Neural crest cell (in vitro differentiated cells): ENCODE data around the gene MAPT. TPM values are rescaled to one million over a fixed set of nuclear protein-coding genes. Genes with fewer than 3 reads are reported as not detected.
A peak's percentile ranks its signal among the peaks of the same experiment; 100 is the strongest.
"Not testable (repeated sequence)": the region's sequence is repeated elsewhere in the genome, so short reads cannot be mapped to it uniquely, and the experiment has no call there.

Experiments used
- DNase-seq: peaks from one replicate; pipeline ENCODE4 v3.0.0; 2021; ENCODE audit warnings: low read depth, mixed read lengths, low spot score
- H3K27ac Mint-ChIP-seq: one replicate; pipeline ENCODE4 v1.8.0; 2021; ENCODE audit warnings: mild to moderate bottlenecking, mixed read lengths; ENCODE audit not compliant: unreplicated experiment
- H3K27me3 Mint-ChIP-seq: 2 replicates; pipeline ENCODE4 v1.8.0; 2021; ENCODE audit warnings: low read depth, mild to moderate bottlenecking, mixed read lengths
- H3K36me3 Mint-ChIP-seq: 2 replicates; pipeline ENCODE4 v1.8.0; 2021; ENCODE audit warnings: low read depth, mild to moderate bottlenecking, mixed read lengths
- H3K4me1 Mint-ChIP-seq: 2 replicates; pipeline ENCODE4 v1.8.0; 2021; ENCODE audit warnings: mixed read lengths
- H3K4me3 Mint-ChIP-seq: one replicate; pipeline ENCODE4 v1.8.0; 2021; ENCODE audit warnings: mild to moderate bottlenecking, mixed read lengths
- H3K9me3 Mint-ChIP-seq: 2 replicates; pipeline ENCODE4 v1.8.0; 2021; ENCODE audit warnings: mixed read lengths
- total RNA-seq: library from RNA; stranded (reverse); gene quantifications from 2 replicates; pipeline ENCODE4 v1.2.1, GENCODE V29; 2021
- TF ChIP-seq, protein P1 (sequence below): fragments of 200-600 bp; sonication (generic); conservative IDR thresholded peaks from 2 replicates; pipeline ENCODE4 v1.5.0; 2021; ENCODE audit warnings: antibody characterized with exemption, mild to moderate bottlenecking

MAPT gene
- total RNA-seq, 1 donor from 2014 or later, result 9.5 TPM

DNA sequence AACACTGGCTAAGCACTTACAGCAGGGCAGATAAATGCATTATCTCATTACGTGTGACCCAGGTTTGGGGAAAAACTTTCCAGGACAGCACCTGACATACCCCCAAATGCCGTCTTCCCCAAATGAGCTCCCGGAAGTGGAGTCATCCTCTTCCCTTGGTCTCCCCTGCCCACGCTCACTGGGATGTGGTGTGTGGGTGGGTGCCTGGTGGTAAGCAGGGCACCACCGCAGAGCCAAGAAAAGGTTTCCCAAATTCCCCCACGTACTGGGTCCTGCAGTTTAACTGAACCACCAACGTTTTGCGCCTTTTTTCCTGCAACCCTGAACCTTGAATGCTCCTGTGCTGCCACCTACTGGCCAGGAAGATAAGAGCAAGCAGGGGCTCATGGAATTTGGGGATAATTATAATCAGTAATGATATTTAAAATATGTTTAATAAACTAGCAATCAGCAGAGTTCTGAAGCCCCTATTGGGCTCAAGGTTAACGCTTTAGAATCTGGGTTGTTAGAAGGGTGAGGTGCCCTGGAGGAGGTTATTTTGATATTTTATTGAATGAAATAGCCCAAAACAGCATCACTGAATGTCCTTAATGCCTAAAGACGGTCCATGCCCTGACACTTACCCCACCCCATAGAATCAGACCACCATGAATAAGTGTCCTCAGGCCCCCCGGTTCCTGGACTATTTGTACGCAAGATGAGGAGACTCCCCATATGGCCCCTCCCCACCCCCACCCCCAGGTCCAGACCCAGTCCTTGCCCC is 41.6 kb upstream of the MAPT start:
- Mint-ChIP-seq H3K27ac (no peak overlapping the region), H3K9me3 (no peaks in the 10 kb centered on the region), H3K4me3 (no peak overlapping the region), H3K36me3 (no peaks in the 10 kb centered on the region), H3K4me1 (no peaks in the 10 kb centered on the region), H3K27me3 (peaks cover 55% of the 10 kb centered on the region)
- peak; percentile 74 for DNase-seq
- TF ChIP-seq, protein P1, sequence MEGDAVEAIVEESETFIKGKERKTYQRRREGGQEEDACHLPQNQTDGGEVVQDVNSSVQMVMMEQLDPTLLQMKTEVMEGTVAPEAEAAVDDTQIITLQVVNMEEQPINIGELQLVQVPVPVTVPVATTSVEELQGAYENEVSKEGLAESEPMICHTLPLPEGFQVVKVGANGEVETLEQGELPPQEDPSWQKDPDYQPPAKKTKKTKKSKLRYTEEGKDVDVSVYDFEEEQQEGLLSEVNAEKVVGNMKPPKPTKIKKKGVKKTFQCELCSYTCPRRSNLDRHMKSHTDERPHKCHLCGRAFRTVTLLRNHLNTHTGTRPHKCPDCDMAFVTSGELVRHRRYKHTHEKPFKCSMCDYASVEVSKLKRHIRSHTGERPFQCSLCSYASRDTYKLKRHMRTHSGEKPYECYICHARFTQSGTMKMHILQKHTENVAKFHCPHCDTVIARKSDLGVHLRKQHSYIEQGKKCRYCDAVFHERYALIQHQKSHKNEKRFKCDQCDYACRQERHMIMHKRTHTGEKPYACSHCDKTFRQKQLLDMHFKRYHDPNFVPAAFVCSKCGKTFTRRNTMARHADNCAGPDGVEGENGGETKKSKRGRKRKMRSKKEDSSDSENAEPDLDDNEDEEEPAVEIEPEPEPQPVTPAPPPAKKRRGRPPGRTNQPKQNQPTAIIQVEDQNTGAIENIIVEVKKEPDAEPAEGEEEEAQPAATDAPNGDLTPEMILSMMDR, result peak; percentile 90

DNA sequence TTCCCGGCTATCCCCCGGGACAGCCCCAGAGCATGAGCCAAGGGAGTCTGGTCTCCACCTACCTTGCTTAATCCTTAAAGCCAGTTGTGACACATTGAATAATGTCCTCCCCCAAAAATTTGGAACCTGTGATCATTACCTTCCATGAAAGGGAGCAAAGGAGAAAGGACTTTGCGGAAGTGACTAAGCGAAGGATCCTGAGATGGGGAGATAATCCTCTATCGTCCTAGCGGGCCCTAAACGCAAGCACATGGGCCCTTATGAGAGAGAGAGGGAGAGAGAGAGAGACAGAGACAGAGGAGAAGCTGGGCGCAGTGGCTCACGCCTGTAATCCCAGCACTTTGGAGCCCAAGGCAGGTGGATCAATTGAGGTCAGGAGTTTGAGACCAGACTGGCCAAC is 40.1 kb upstream of the MAPT start:
- TF ChIP-seq, protein P1, result no peak
- Mint-ChIP-seq H3K27me3 (peaks cover 60% of the 10 kb centered on the region), H3K9me3 (no peaks in the 10 kb centered on the region), H3K4me1 (no peaks in the 10 kb centered on the region), H3K36me3 (no peaks in the 10 kb centered on the region), H3K27ac (no peak overlapping the region), H3K4me3 (no peak overlapping the region)
- DNase-seq, result no peak

DNA sequence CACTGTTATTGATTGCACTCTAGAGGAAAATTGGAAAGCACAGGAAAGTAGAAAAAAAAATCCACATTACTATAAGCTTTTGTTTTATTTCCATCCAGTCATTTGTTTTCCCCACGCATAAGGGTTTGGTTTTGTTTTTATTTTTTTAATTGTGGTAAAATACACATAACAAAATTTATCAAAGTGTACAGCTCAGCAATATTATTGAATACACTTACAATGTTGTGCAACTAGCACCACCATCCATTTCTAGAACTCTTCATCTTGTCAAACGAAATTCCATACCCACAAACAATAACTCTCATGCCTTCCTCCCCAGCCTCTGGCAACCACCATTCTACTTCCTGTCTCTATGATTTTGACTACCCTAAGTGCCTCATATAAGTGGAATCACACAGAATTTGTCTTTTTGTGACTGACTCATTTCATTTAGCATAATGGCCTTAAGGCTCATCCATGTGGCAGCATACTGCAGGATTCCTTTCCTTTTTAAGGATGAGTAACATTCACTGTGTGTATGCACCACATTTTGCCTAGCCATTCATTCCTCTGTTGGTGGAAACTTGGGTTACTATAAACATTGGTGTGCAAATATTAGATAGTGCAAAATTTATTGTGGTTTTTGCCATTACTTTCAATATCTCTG is 38.5 kb upstream of the MAPT start:
- Mint-ChIP-seq H3K27me3 (peaks cover 67% of the 10 kb centered on the region), H3K4me3 (no peak overlapping the region), H3K27ac (no peak overlapping the region), H3K9me3 (no peaks in the 10 kb centered on the region), H3K36me3 (no peaks in the 10 kb centered on the region), H3K4me1 (no peaks in the 10 kb centered on the region)
- TF ChIP-seq, protein P1, result no peak
- DNase-seq, result no peak

DNA sequence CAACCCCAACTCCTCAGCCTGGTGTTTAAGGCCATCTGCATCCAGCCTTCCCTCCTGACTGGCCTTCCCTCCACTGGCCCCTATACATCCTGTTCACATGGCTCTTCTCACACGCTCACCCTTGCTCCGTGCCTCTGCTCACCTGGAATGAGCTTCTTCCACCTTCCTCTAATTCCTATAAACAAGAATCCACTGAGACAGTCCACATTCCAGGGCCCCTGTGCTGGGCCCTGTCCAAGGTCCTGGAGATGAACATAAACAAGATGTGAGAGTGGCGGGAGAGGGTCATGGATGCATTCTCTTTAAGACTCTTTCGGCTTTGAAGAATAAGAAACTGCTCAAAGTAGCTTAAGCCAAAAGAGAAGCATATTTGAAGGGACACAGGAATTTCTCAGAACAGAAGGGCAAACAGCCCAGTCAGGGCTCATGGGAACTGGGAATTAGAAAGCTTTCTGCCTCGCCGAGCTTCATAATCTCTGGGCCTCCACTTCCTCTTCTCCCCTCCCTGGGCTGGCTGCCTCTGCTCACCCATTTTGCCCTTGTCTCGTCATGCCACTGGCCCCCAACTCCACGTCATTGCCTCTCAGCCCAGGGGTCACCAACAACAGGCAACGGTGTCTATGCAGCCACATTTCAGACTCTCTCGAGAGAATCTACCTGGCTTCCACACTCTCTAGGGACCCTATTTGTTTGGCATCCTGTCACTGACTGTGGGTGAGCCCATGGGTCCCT is 36.2 kb upstream of the MAPT start:
- Mint-ChIP-seq H3K4me3 (no peak overlapping the region), H3K9me3 (no peaks in the 10 kb centered on the region), H3K36me3 (no peaks in the 10 kb centered on the region), H3K27me3 (peaks cover 64% of the 10 kb centered on the region), H3K4me1 (no peaks in the 10 kb centered on the region), H3K27ac (no peak overlapping the region)
- peak; percentile 45 for DNase-seq
- TF ChIP-seq, protein P1, result no peak

DNA sequence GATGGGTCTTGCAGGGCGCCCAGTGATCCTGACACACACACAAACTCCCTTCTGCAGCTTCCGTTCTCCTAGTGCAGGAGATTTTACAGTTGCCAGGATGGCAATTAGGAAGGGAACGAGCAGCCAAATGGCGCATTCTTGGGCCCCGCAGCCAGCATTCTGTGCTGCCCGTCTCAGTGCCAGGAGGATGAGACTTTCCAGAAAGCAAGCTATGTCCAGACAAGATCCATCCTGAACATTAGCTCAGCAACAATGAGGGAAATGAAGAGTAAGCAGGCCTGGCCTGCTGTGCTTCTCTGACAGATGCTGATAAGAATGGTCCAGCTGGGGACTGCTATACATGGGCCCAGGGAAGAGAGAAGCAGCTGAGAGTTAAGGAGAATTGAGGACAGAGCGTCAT is 33.2 kb upstream of the MAPT start:
- Mint-ChIP-seq H3K4me1 (no peaks in the 10 kb centered on the region), H3K27me3 (peaks cover 65% of the 10 kb centered on the region), H3K36me3 (no peaks in the 10 kb centered on the region), H3K9me3 (no peaks in the 10 kb centered on the region), H3K4me3 (no peak overlapping the region), H3K27ac (no peak overlapping the region)
- TF ChIP-seq, protein P1, result no peak
- no peak for DNase-seq

DNA sequence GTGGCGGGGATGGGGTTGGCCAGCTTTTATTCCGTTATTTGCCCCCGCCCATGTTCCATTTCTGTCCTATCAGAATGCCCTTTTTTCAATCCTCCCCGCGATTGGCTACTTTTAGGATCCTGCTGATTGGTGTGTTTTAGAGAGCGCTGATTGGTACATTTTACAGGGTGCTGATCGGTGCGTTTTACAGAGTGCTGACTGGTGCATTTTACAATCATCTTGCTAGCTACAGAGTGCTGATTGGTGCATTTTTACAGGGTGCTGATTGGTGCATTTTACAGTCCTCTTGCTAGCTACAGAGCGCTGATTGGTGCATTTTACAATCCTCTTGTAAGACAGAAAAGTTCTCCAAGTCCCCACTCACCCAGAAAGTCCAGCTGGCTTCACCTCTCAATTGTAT is 32.2 kb upstream of the MAPT start:
- H3K27ac Mint-ChIP-seq, H3K4me1 Mint-ChIP-seq, H3K9me3 Mint-ChIP-seq, H3K4me3 Mint-ChIP-seq, H3K36me3 Mint-ChIP-seq, DNase-seq: not testable (repeated sequence)
- H3K27me3 Mint-ChIP-seq, result peaks cover 58% of the 10 kb centered on the region
